ENCODE data around the gene CFD. TPM values are rescaled to one million over a fixed set of nuclear protein-coding genes. Genes with fewer than 3 reads are reported as not detected.

CFD gene
- total RNA-seq = 3.2 and 5.2 TPM in 2 replicates

DNA sequence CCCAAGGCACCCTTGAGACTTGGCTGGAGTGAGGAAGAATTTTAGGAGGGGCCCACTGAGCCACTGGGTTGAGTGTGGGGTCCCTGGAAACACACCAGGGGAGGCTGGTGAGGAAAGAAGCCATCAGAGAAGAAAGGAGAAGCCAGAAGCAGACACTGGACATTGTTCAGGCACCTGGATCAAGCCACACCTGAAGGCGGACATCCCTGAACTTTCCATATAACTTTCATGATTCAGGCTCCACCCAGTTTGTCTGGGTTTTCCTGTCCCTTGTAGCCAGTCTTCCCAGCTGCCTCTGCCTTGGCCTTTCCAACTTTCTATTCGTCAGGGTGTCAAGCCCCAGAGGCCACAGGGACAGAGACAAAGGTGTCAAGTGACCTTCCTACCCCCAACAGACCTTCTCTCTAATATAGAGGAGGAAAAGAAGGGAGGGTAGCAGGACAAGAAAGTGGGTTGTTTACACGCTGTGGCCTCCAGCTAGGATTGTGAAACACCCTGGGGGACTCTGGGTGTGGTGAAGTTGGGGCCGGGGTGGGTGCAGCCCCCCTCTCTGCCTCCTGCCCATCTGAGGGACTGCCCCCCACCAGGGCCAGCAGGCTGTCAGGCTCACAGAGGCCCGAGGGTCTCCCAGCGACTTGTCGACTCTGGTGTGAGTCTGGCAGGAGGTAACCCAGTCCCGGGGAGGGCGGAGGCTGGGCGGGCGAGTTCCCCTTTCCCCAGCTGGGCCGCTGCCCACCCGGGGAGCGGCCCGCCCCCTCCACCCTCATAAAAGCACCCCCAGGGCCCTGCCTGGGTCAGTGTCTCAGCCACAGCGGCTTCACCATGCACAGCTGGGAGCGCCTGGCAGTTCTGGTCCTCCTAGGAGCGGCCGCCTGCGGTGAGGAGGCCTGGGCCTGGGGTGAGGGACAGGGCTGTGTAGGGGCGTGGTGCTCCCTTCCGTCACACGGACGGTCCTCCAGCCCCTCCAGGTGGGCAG lies at the start of gene CFD:
Gene CFD, plus strand, starts transcription at position 797 of the 976 bp plus-strand sequence. Its CDS starts 26 bp downstream, at position 823.
- H3K4me3 ChIP-seq (ENCODE audit: low read depth, low read length) = peak within 1 kb of the TSS; percentile 49
- no peak for DNase-seq (ENCODE audit: low read depth)
- TF ChIP-seq, protein P1, sequence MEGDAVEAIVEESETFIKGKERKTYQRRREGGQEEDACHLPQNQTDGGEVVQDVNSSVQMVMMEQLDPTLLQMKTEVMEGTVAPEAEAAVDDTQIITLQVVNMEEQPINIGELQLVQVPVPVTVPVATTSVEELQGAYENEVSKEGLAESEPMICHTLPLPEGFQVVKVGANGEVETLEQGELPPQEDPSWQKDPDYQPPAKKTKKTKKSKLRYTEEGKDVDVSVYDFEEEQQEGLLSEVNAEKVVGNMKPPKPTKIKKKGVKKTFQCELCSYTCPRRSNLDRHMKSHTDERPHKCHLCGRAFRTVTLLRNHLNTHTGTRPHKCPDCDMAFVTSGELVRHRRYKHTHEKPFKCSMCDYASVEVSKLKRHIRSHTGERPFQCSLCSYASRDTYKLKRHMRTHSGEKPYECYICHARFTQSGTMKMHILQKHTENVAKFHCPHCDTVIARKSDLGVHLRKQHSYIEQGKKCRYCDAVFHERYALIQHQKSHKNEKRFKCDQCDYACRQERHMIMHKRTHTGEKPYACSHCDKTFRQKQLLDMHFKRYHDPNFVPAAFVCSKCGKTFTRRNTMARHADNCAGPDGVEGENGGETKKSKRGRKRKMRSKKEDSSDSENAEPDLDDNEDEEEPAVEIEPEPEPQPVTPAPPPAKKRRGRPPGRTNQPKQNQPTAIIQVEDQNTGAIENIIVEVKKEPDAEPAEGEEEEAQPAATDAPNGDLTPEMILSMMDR (conservative IDR thresholded peaks at IDR 0.05; ENCODE audit: low read depth, low read length) = no peak

DNA sequence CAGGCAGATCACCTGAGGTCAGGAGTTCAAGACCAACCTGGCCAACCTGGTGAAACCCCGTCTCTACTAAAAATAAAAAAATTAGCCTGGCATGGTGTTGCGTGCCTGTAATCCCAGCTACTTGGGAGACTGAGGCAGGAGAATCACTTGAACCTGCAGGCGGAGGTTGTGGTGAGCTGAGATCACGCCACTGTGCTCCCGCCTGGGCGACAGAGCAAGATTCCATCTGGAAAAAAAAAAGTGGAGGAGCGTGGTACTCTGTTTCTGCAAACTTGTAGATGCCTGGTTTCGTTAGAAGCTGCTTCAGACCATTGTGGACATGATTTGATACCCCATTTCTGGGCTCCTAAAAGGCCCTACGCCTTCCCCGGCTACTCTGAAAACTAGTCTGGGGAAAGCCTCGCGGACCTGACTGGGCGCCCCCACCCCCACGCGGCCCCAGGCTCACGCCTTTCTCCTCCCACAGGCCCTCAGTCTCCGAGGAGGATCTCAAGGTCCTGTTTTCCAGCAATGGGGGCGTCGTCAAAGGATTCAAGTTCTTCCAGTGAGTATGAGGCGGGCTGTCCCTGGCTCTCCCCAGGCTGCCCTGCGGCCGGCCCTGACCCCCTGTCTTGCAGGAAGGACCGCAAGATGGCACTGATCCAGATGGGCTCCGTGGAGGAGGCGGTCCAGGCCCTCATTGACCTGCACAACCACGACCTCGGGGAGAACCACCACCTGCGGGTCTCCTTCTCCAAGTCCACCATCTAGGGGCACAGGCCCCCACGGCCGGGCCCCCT lies 49.2 kb upstream of the CFD start:
- H3K4me3 ChIP-seq (ENCODE audit: low read depth, low read length) = no peak overlapping the region
- TF ChIP-seq, protein P1 (conservative IDR thresholded peaks at IDR 0.05; ENCODE audit: low read depth, low read length) = no peak
- DNase-seq (ENCODE audit: low read depth) = no peak

DNA sequence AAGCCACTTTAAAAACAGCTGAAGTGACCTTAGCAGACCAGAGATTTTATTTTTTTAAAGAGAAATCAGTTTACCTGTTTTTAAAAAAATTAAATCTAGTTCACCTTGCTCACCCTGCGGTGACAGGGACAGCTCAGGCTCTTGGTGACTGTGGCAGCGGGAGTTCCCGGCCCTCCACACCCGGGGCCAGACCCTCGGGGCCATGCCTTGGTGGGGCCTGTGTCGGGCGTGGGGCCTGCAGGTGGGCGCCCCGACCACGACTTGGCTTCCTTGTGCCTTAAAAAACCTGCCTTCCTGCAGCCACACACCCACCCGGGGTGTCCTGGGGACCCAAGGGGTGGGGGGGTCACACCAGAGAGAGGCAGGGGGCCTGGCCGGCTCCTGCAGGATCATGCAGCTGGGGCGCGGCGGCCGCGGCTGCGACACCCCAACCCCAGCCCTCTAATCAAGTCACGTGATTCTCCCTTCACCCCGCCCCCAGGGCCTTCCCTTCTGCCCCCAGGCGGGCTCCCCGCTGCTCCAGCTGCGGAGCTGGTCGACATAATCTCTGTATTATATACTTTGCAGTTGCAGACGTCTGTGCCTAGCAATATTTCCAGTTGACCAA lies 48.5 kb upstream of the CFD start:
- TF ChIP-seq, protein P1 (conservative IDR thresholded peaks at IDR 0.05; ENCODE audit: low read depth, low read length) = no peak
- no peak for DNase-seq (ENCODE audit: low read depth)

DNA sequence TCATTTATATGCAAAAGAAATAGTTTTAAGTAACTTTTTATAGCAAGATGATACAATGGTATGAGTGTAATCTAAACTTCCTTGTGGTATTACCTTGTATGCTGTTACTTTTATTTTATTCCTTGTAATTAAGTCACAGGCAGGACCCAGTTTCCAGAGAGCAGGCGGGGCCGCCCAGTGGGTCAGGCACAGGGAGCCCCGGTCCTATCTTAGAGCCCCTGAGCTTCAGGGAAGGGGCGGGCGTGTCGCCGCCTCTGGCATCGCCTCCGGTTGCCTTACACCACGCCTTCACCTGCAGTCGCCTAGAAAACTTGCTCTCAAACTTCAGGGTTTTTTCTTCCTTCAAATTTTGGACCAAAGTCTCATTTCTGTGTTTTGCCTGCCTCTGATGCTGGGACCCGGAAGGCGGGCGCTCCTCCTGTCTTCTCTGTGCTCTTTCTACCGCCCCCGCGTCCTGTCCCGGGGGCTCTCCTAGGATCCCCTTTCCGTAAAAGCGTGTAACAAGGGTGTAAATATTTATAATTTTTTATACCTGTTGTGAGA lies 47.9 kb upstream of the CFD start:
- DNase-seq (ENCODE audit: low read depth) = no peak
- TF ChIP-seq, protein P1 (conservative IDR thresholded peaks at IDR 0.05; ENCODE audit: low read depth, low read length) = no peak
- H3K4me3 ChIP-seq (ENCODE audit: low read depth, low read length) = no peak overlapping the region

More for the DNA sequence above, 48.5 kb upstream of the CFD start:
- no peak overlapping the region for H3K4me3 ChIP-seq (ENCODE audit: low read depth, low read length)

DNA sequence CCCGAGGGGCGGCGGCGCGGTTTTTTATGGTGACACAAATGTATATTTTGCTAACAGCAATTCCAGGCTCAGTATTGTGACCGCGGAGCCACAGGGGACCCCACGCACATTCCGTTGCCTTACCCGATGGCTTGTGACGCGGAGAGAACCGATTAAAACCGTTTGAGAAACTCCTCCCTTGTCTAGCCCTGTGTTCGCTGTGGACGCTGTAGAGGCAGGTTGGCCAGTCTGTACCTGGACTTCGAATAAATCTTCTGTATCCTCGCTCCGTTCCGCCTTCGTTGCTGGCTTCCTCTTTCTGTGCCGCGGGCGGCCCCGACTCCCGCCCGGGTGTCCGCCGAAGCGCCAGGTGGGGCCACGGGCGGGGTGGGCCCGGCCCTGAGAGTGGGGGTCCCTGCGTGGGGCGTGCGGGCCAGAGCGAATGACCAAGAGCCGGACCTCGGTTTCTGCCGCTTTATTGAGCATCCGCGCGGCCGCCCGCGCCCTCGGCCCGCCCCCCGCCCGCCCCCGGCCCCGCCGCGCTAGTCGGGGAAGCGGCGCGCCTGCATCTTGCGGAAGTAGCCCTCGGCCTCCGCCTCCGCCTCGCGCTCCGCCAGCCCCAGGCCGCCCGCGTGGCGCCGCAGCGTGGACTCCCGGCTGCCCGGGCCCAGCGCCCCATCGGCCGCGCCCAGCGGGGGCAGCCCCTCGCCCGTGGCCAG lies 47.3 kb upstream of the CFD start:
- no peak for DNase-seq (ENCODE audit: low read depth)
- TF ChIP-seq, protein P1 (conservative IDR thresholded peaks at IDR 0.05; ENCODE audit: low read depth, low read length) = no peak
- H3K4me3 ChIP-seq (ENCODE audit: low read depth, low read length) = no peak overlapping the region

DNA sequence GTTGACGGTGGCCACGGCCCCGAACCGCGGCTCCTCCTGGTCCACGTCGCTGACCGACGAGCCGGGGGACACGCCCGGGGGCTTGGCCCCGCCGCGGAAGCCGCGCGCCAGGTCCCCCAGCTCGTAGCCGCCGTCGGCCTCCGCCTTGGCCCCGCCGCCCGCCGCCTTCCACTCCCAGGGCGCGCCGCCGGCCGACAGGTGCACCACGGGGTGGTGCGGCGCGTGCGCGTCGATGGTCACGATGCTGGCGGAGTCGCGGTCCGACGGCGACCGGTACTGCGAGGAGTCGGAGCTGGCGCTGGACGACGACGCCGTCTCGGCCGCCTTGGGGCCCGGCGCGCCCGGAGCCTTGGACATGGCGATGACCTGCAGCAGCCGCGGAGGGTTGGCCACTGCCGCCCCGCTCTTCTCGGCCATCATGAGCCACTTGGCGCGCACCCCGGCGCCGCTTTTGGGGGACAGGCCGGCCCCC lies 46.7 kb upstream of the CFD start:
- no peak for DNase-seq (ENCODE audit: low read depth)
- TF ChIP-seq, protein P1 (conservative IDR thresholded peaks at IDR 0.05; ENCODE audit: low read depth, low read length) = no peak

More for the DNA sequence above, 46.7 kb upstream of the CFD start:
- no peak overlapping the region for H3K4me3 ChIP-seq (ENCODE audit: low read depth, low read length)
